Stimulated activated CD8-positive, alpha-beta memory T cell treated with anti-CD3 and anti-CD28 coated beads, Interleukin-12 subunit alpha, Interleukin-12 subunit beta, amount 100 ng/mL, for 24 hours (primary cell): ENCODE measurements around the gene CAPZB.

Experiments
- DNase-seq: peaks from one replicate; pipeline ENCODE4 v3.0.0-alpha.2; 2020; ENCODE audit errors: extremely low read depth

CAPZB gene

DNA sequence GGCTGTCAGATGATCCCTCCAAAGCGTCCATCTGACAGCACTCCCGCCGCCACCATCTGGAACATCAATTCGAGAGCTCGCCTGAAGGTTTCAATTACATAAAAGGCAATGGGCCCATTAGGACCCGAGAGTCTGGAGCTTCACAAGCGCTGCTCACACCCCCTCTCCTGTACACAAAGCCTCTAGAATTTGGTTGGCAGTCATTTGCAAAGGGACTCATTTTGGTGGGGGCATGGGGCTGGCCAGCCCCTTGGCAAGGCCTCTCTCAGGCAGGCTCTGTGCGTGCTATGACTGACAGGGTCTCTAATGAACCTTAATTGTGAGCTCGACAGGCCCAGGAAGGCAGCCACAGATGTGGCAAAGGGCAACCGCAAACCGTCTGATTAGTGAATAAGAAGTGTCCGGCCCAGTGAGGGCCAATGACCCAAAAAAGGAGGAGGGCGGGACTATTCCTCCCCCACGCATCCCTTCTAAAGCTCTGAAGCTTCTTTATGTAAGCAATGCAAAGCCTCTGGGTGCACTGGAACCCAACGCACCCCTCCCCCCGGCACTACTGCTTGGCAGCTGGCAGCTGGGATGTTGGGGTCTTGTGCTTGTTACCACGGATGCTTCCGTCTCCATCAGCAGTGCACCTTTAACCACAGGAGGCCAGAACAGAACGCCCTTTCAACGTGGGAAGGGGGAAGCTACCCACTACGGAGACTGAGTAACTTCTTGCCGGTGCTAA lies 79.4 kb downstream of the CAPZB start:
- DNase-seq: no peak

DNA sequence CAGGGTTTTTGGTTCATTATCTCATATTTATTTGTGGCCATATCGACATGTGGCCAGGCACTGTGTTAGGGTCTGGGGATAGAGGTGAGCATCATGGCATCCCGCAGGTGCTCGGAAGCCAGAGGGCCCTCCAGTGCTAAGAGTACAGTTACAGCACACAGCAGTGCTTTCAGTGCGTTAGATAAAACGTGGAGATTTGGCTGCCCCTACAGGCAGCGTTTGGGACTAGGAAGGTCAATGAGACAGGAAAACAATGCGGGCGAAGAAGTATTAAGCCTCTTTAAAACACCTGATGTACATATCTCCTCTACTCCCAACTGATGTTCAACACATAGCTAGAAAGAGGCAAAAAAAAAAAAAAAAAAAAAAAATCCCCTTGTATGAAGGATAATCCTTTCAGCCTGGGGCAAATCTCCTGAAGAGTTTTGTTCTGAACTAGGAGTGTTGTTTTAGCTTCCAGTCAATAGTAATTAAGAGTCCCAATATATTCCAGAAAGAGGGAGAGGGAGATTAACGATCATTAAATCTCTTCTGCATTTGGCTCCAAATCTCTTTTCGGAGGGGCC lies 80.1 kb downstream of the CAPZB start:
- DNase-seq: no peak

DNA sequence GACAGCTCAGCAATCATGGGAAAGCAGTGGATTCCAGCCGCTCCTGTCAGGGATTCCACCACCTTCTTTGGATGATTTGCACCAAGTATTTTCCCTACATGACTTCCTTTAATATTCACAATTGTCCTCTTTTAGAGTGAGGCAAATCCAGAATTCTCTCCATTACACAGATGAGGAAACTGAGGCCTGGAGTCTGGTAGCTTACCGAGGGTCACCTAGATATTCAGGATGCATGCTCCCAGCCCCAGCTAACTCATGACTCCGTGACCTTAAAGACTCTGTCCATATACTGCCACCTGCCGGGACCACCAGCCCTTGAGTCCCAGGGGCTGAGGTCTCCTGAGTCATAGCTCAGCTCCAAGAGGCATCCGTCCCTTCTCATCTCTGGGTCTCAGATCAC lies 80.6 kb downstream of the CAPZB start:
- DNase-seq: no peak

DNA sequence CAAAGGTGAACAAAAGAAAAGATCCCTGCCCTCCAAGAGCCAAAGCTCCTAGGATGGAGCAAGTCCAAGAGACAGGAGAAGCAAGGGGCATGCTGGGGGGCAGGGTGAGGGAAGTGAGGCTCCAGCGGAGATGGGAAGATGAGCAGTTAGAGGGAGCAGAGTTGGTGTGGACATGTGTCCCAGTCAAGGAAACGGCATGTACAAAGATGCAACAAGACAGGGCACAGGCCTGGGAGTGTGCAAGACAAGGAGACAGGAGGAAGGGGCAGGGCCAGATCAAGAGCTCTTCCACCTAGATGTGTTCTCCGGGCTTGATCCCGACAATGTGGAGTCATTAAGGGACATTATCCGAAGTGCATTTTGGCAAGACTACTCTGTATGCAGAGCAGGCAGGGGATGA lies 82.1 kb downstream of the CAPZB start:
- DNase-seq: no peak

DNA sequence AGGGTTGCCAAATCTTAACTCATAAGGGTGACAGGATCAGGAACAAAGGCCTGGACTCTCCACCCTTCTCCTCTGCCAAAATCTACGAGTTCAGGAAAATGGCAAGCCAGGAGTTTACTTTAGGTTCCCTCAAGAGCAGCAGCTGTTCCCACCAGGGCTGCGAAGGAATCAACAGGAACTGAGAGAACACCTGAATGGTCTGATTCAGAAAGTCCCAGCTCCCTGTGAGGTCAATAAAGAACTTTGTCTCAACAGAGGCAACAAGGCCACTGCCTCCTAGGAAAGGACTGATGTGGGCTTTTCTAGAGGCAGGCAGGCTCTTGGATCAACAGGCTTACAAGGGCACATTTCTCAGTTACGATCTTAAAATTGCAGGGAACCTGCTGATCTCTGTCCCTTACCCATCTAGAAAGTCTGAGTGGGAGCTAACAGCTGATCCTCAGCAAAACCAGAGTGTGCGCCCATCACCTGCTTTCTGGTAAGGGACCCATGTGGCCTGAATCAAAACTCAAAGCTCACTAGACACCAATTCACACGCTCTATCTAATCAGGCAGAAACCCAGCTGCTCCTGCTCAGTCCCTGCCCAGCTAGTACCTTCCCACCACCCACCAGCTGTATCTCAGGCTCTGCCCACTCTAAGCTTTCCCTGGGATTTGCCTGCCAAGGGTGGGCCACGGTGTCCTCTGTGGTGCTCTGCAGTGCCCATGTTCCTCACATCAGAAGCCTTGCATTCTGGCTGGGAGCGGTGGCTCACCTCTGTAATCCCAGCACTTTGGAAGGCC lies 83.1 kb downstream of the CAPZB start:
- no peak for DNase-seq

DNA sequence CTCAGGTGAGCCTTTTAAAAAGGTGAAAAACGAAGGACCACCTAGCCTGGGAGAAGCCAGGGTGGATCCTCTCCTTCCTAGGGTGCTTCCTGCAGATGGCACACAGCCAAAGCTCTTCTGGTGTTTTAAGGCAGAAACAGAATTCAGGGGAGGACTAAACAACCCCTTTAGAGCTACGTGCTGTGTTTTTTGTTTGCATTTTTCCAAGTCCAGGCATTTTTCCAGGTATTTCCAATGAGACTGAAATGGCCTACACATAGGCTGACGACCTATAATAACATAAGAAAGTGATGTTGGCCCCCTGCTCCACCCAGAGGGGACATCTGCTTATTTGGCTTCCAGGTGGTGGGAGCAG lies 83.8 kb downstream of the CAPZB start:
- no peak for DNase-seq

DNA sequence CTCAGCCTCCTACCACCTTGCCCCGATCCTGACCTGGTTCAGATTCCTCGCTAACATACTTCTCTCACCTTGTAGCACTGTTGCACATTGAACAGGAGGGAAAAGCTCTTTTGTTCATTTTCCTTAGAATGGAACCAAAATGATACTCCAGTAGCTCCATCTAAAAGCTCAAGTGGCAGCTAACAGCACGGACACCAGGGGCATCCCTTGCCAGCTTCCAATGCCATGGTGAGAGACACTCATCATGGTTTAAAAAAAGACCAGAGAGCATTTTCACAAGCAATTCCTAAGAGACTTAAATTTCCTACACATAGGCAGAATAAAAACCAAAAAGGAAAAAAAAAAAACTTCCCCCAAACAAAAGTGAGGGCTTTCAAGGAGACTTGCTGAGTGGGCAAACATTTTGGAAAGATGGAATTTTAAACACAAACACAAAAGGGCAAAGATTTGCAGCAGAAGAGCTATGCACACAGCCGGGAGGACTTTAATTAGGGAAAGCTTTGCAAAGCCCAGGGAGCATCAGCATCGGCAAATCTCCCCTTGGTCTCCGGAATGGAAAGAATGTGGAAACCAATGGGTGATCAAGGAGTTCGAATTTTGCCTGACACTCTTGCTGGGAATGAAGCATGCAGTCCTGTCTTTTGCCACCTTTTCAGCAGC lies 84.3 kb downstream of the CAPZB start:
- DNase-seq: no peak

DNA sequence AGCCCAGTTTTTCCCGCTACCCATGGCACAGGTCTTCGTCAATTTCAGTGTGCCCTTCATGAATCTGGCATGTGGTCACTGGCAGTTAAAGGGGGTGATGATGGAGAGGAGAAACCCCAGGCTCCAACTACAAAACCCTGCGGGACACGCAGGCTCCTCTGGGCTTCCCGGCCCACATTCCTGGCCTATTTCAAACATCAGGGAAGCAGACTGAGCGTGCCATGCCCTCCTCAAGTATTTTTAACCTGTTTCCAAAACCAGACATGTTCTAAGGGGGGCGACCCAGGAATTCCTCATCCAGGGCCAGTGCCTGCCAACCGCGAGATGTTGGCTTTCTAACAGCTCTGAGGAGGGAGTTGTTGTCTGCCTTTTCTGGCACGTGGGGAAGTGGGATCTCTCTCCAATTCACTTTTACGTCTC lies 85.1 kb downstream of the CAPZB start:
- DNase-seq: no peak

DNA sequence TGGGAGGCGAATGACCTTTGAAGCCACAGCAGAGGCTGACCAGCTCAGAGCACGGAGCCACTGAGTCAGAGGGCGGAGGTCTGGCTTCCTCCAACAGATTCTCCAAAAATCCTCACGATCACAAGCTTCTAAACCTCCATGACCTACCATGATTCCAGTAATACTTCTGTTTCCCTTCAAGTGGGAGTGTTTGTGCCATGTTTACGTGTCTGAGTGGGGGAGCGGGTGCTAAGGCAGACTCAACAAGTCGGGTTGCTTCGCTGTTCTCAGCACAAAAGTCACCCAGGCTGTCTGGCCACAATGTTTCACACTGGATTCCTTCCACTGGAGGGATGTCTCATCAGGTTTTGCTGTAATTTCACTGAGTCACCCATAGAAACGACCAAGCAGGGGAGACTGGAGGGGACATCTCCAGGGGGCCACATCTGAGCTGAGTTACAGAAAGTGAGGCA lies 87.0 kb downstream of the CAPZB start:
- no peak for DNase-seq

DNA sequence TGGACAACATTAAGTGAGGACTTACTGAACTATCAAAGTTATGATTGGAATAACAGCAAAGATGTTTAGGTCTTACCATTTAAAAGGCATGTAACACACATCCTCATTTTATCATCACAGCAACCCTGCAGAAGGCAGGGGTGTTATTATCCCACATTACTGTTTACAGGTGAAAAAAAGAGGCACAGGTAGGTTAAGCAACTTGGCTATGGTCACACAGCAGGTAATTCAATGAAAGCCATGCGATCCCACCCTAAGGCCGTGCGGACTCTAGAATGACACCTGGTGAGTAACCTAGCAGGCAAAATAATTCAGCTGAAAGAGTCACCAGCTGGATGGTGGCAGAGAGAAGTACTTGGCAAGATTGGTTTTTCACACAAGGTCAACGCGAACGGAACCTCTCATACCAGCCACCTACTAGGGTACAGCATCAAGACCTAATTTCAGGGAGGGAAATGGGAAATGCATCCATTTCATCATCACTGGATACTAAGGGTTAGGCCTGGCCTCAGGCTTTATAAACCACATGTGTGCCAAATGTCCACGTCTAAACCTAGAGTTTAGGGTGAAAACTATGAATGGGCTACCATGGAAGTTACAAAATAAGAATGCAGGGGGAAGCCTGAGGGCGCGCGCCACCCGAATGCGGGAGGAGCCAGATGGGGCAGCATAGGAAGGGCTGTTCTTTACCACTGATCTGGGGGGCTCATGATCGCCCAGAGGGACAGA lies 88.0 kb downstream of the CAPZB start:
- no peak for DNase-seq

DNA sequence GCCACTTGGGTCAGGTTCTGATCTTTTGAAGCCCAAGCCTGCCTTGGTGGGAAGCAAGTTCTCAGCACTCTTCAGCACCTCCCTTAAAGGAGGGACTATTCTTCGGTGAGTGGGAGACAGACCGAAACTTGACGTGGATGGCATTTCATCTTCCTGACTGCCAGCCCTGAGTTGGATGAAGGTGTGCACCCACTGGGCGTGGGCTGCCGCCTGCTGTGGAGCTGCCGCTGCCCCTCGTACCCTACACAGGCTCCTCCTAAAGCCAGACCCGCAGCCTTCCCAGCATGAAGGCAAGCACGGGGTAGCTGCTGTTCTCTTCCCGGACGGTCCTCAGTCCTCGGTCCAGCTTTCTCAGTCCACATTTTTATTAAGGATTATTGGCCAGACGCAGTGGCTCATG lies 89.1 kb downstream of the CAPZB start:
- no peak for DNase-seq

DNA sequence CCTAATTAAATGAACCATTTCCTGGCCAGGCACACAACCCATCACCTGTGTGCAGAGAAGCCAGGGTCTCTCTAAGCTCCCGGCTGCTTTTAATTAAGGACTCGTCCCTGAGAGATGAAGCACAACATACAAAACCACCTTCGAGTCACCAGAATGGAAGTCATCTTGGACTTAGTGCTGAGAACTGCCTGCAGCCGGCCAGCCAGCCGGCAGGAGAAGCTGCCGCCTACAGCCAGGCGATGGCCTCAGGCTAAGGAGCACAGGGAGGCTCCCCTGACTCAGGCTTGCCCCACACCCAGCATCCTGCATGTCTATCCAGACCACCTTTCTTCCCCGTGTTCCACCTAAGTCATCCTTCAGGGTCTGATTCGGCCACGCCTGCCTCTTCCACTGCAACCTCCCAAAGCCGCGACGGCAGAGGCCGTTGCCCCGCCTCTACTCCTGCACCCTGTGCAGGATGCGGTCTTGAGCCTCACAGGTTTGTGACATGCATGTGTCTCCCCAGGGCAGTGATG lies 89.6 kb downstream of the CAPZB start:
- DNase-seq: no peak

DNA sequence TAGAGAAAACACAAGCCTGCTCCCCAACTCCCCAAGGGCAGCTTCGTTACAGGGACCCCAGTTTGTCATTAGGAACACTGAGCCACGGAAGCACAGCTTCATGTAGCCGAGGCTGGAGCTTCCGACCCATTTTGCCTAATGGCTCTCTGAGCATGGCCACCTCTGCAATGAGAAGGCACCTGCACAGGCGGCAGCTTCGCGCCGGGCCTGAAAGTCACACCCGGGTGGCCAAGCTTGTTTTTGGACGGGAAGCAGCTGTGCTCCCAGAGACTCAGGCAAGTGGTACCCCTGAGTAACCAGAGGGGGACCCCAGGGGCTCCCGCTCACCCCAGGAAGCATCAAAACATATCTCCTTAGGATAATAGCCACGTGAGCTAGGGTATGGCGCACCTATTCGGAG lies 92.3 kb downstream of the CAPZB start:
- DNase-seq: no peak

DNA sequence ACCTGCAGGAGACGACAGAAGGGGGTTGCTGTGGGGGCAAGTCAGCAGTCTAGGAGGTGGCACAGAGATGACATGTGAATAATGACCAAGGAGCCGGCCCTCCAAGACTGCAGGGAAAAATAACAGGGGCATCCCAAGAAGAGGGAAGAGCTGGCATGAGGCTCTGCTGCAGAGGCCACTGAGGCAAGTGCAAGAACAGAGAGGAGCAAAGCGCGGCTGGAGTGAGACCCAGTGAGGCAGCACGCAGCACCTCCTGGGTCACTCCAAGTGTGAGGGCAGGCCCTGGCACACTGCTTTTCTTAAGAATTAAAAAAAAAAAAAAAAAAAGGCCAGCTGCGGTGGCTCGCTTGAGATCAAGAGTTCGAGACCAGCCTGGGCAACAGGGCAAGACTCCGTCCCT lies 93.1 kb downstream of the CAPZB start:
- no peak for DNase-seq

DNA sequence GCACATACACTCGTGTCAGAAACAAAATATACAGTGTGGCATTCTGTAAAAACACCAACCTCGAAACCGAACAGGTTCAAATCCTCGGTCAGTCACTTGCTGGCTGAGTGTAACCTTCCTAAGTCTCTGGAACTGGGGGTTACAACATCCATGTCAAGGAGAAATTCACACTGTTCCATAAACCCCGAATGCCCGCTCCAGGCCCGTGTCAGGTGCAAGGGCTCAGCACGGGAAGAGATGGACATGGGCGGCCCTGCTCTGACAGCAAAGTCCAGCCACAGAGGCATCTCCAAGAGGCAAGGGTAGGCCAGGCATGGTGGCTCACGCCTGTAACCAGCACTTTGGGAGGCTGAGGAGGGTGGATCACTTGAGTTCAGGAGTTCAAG lies 93.8 kb downstream of the CAPZB start:
- DNase-seq: no peak

DNA sequence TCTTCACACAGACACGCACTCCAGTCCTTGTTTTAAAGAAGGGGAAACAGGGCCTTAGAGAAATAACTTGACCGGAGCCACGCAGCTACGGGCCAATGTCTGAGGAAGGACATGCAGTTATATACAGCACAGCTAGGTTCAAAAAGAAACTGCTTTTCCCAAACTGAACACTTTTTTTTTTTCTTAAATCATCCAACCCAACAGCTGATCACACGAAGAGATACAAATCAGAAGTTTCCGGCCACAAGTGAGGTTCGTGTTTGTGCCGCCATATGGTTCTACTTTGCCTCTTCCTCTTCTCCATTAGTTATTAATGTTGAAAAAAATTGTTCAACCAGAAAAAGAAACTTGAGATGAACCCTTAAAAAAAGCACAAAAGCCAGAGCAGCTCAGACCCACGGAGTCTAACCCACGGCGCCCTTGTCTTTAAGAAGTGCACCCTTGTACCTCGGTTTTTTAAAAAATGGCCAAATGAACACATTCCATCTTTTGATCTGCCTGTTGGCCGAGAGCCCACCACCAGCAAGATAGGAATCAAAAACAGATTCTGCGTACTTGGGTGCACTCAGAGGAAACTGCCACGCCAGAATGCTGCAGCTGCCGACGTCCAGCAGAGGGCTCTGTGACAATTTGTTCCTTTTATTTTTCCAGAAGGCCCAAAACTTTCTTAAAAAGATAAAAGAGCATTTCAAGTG lies 94.3 kb downstream of the CAPZB start:
- peak; percentile 14 for DNase-seq

DNA sequence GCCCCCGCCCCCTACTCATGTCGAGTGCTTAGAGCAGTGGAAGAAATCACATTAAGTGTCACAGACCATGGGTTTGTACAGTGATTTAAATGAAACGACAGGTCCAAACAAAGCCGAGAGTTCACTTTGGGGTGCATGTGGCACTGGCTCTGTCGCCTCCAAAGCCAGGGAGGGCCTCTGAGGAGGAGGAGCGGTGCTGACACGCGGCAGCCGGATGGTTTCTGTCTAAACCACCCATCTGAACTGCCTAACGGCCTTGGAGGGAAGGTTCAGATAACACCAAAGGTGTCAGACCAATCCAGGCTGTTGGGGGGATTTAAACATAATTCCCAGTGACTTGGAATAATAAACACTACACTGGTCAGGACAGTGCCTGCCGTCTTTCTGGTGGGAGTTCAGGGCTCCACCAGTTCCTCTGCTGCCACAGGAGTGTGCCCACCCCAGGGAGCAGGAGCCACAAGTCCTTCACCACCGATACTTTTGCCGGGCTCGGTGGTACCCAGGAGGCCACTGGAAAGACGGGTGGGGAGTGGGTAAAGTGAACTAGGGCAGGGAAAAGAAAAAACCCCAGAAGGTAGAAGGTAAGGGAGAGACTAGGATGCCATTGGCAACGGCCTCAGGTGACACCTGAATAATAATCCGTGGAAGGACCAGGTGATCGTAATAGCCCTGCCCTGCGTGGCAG lies 95.0 kb downstream of the CAPZB start:
- DNase-seq: no peak

DNA sequence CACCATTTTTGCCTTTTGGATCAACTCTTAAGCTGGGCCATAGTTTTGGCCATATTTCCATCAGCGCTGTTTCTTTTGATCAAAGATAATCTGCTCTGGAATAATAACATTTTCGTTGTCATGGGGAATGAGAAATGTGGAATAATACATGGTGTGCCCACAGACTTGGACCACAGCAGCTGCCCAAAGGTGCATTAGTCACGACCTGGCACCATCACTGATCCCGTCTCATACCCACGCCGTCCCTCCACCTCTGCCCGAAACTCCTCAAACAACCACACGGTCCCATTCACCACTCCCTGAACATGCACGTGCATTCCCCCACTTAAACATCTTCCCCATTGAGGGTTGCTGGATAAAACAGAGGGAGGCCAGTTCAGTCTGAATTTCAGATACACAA lies 96.4 kb downstream of the CAPZB start:
- no peak for DNase-seq

DNA sequence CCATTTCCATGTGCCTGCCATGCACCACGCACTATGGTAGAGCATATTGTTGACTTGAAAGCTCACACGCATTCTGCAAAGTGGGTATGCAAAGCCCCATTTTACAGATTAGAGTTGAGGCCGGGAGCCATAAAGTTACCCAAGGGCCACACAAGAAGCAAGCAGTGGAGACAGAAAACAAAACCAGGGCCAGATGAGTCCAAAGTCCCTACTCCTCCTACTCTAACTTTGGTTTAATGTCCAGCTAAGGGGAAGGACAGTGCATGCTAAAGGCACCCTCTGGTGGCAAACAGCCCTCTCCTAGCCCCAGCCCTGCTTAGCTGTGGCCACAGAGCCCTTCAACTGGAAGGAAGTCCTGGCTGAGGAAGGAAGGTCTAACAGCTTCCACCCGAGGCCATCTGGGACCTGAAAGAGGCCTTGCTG lies 98.3 kb downstream of the CAPZB start:
- DNase-seq: no peak

DNA sequence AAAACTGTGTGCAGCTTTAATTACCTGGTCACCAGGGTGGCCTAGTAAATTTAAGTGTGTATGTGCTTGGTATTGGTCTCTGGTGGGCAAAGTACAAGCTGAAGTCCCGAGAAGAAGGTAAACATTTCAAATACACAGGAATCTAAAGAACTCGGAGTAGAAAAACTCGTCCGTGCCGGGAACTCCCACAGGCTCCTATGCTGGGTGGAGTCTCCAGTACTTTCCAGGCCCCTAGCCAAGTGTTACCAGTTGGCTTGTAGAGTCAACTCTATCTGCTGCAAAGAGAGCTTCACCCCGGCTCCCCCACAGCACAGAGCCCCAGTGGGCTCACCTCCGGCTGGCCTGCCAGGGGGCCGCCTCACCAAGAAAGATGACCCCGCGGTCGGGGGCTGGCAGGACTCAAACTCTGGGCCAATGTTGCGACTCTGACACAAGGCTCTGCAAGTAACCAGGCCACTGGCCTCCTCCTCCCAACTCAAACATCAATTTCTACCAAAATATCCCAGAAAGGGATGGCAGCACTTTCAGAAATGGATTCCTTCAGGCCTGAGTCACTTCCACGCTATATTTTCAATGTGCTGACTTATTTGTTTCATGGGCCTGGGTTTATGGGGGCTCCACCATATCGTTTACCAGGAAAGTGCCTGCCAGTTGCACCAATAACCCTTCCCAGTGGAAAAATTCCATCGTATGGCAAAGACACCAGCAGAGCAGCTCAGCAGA lies 99.3 kb downstream of the CAPZB start:
- DNase-seq: no peak
